Measurements from ENCODE around the gene PSMC4. TPM values are rescaled to one million over a fixed set of nuclear protein-coding genes. Genes with fewer than 3 reads are reported as not detected.

Gene PSMC4
- total RNA-seq, 4 donors from 2014 or later: 68.9 to 91.4 (median 89.2) TPM

GRCh38 chr19:39936622-39937021, 34.3 kb upstream of the PSMC4 start:
- intact Hi-C loops (cut with DNase I): no loop called here
- H3K27me3 ChIP-seq: peaks cover 0 to 37% (median 3%) of the 10 kb centered on the region in 4 donors
- no peak for DNase-seq (ENCODE audit: extremely low spot score)
- WGBS: 78% methylated on average over 6 of the region's 6 CpGs
- no peak overlapping the region for H3K27ac ChIP-seq (replicated peaks in 1 of 4)
- no peaks in the 10 kb centered on the region for H3K4me1 ChIP-seq
- H3K4me3 ChIP-seq: no peak overlapping the region
- TF ChIP-seq POLR2A (IDR thresholded peaks at IDR 0.05; ENCODE audit: low read depth) (no peak), EP300 (IDR thresholded peaks at IDR 0.05) (no peak), POLR2AphosphoS5 (IDR thresholded peaks at IDR 0.05) (no peak)
- TF ChIP-seq, protein P1, sequence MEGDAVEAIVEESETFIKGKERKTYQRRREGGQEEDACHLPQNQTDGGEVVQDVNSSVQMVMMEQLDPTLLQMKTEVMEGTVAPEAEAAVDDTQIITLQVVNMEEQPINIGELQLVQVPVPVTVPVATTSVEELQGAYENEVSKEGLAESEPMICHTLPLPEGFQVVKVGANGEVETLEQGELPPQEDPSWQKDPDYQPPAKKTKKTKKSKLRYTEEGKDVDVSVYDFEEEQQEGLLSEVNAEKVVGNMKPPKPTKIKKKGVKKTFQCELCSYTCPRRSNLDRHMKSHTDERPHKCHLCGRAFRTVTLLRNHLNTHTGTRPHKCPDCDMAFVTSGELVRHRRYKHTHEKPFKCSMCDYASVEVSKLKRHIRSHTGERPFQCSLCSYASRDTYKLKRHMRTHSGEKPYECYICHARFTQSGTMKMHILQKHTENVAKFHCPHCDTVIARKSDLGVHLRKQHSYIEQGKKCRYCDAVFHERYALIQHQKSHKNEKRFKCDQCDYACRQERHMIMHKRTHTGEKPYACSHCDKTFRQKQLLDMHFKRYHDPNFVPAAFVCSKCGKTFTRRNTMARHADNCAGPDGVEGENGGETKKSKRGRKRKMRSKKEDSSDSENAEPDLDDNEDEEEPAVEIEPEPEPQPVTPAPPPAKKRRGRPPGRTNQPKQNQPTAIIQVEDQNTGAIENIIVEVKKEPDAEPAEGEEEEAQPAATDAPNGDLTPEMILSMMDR (IDR thresholded peaks at IDR 0.05): no peak
- H3K36me3 ChIP-seq: no peaks in the 10 kb centered on the region
- peaks cover 0 to 20% (median 15%) of the 10 kb centered on the region in 4 donors for H3K9me3 ChIP-seq

DNA sequence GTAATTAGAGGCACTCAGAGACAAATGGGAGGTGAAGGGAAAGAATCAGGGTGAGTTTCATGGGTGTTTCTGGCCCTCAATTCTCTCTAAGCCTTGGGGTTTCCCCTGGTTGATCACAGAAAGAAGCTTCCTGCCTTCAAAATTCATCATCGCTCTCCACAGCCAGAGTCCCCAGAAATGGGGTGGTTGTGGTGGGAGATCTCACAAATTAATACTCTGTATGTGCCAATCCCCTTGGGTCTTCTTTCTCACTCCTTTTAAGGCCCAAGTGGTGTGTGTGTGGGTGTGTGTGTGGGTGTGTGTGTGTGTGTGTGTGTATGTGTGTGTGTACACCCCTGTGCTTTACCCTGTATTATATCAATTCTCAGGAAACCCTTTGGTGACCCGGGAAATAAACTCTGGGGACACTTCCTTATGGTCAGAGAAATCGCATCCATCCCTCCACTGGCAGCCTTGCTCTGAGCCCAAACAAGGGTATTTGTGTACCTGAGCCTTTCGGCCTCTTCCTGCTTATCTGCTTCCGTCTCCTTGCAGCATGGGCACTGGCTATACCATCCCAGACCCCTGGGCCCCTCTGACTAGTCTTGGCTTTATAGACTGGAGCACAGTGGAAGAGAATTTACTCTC, 33.8 kb upstream of the PSMC4 start:
- no peaks in the 10 kb centered on the region for H3K4me1 ChIP-seq
- no peaks in the 10 kb centered on the region for H3K36me3 ChIP-seq
- H3K27me3 ChIP-seq: peaks cover 0 to 37% (median 3%) of the 10 kb centered on the region in 4 donors
- TF ChIP-seq, protein P1 (IDR thresholded peaks at IDR 0.05): no peak
- TF ChIP-seq POLR2AphosphoS5 (IDR thresholded peaks at IDR 0.05) (no peak), EP300 (IDR thresholded peaks at IDR 0.05) (no peak), POLR2A (IDR thresholded peaks at IDR 0.05; ENCODE audit: low read depth) (no peak)
- DNase-seq (ENCODE audit: extremely low spot score): no peak
- intact Hi-C loops (cut with DNase I): no loop called here
- WGBS: 81% methylated on average over 5 of the region's 5 CpGs
- H3K9me3 ChIP-seq: peaks cover 0 to 20% (median 15%) of the 10 kb centered on the region in 4 donors
- no peak overlapping the region for H3K4me3 ChIP-seq
- no peak overlapping the region for H3K27ac ChIP-seq (replicated peaks in 1 of 4)

DNA sequence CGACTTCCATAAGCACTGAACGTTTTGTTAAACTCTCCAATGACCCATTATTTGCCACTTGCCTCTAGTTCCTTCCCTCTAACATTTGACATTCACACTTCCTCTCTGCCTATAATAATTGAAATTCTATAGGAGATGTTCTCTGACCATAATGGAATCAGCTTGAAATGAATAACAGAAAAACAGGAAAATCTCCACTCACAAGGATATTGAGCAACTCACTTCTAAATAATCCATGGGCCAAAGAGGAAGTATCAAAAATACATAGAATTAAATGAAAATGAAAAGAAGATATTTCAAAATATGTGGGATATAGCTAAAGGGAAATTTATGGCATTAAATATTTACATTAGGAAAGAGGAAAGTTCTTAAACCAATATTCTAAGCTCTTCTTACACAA, 33.2 kb upstream of the PSMC4 start:
- H3K36me3 ChIP-seq: no peaks in the 10 kb centered on the region
- H3K9me3 ChIP-seq: peaks cover 0 to 20% (median 15%) of the 10 kb centered on the region in 4 donors
- no peaks in the 10 kb centered on the region for H3K4me1 ChIP-seq
- no peak overlapping the region for H3K27ac ChIP-seq (replicated peaks in 1 of 4)
- no peak overlapping the region for H3K4me3 ChIP-seq
- no peak for DNase-seq (ENCODE audit: extremely low spot score)
- no peak for TF ChIP-seq POLR2AphosphoS5 (IDR thresholded peaks at IDR 0.05)
- TF ChIP-seq EP300 (IDR thresholded peaks at IDR 0.05): no peak
- TF ChIP-seq, protein P1 (IDR thresholded peaks at IDR 0.05): no peak
- TF ChIP-seq POLR2A (IDR thresholded peaks at IDR 0.05; ENCODE audit: low read depth): no peak
- 42% methylated on average over 2 of the region's 2 CpGs for WGBS
- H3K27me3 ChIP-seq: peaks cover 0 to 34% (median 3%) of the 10 kb centered on the region in 4 donors
- intact Hi-C loops (cut with DNase I): no loop called here

GRCh38 chr19:39939556-39939955, 31.4 kb upstream of the PSMC4 start:
- WGBS: 64% methylated on average over 6 of the region's 6 CpGs
- Histone ChIP-seq H3K36me3 (no peaks in the 10 kb centered on the region), H3K4me1 (no peaks in the 10 kb centered on the region), H3K4me3 (no peak overlapping the region), H3K27me3 (peaks cover 0 to 21% (median 3%) of the 10 kb centered on the region in 4 donors), H3K27ac (replicated peaks in 1 of 4) (no peak overlapping the region), H3K9me3 (peaks cover 0 to 20% (median 15%) of the 10 kb centered on the region in 4 donors)
- no peak for DNase-seq (ENCODE audit: extremely low spot score)
- intact Hi-C loops (cut with DNase I): no loop called here
- TF ChIP-seq, protein P1 (IDR thresholded peaks at IDR 0.05): no peak
